Endothelial cell of umbilical vein (primary cell): ENCODE measurements around the gene CBFA2T3. TPM values are rescaled to one million over a fixed set of nuclear protein-coding genes. Genes with fewer than 3 reads are reported as not detected.

Source experiments
- BruUV-seq: library from RNA; stranded (reverse); fragments of 400-500 nt; replicated peaks from 2 replicates; lab custom pipeline; 2021; lab: Mats Ljungman, UMichigan
- CTCF ChIA-PET: fragments of 300-600, 350-600 bp; sonication (Branson Sonifier 250); formaldehyde crosslinking; loops from one replicate; lab custom pipeline; 2021; ENCODE audit warnings: antibody characterized with exemption, inconsistent platforms; lab: Charles Lee
- POLR2A ChIA-PET: fragments of 300-600, 350-600 bp; sonication (Branson Sonifier 250); formaldehyde crosslinking; loops from one replicate; lab custom pipeline; 2021; ENCODE audit warnings: antibody characterized with exemption, inconsistent platforms; lab: Charles Lee
- DNase-seq: peaks from one replicate; pipeline ENCODE4 v3.0.0-alpha.2; 2011; ENCODE audit warnings: low read depth, low spot score
- FAIRE-seq: peaks from 2 replicates; lab custom pipeline; 2011; peaks lifted over from hg19 to GRCh38; lab: Jason Lieb, UNC
- H2AFZ ChIP-seq: 2 replicates; pipeline ENCODE4 v1.6.0; 2012; ENCODE audit warnings: low read depth, low read length, control low read depth, inconsistent platforms
- H3K27ac ChIP-seq: 2 replicates; pipeline ENCODE4 v1.5.1; 2011; ENCODE audit warnings: low read depth, mild to moderate bottlenecking, control low read depth, low read length, moderate library complexity; ENCODE audit not compliant: insufficient read depth
- H3K27me3 ChIP-seq, 2 experiments: 2 replicates each; pipeline versions ENCODE4 v1.6.0 to v1.6.1; 2011; ENCODE audit warnings: low read length in 2 of 2, mixed read lengths in 1 of 2; ENCODE audit not compliant: control insufficient read depth in 2 of 2, insufficient read depth in 2 of 2
- H3K36me3 ChIP-seq, 2 experiments: 2 replicates in 1 of 2; 3 replicates in 1 of 2; pipeline ENCODE4 v1.5.1; 2011; ENCODE audit warnings: low read length in 2 of 2, mild to moderate bottlenecking in 1 of 2, moderate library complexity in 1 of 2; ENCODE audit not compliant: control insufficient read depth in 2 of 2, insufficient read depth in 2 of 2; ENCODE audit errors: extremely low read depth in 1 of 2
- H3K4me1 ChIP-seq: 3 replicates; pipeline ENCODE4 v1.5.1; 2011; ENCODE audit warnings: mild to moderate bottlenecking, low read length; ENCODE audit not compliant: control insufficient read depth, insufficient read depth; ENCODE audit errors: extremely low read depth
- H3K4me2 ChIP-seq: 2 replicates; pipeline ENCODE4 v1.6.1; 2011; ENCODE audit warnings: low read length, control low read depth, mixed read lengths; ENCODE audit not compliant: insufficient read depth
- H3K4me3 ChIP-seq, 3 experiments: fragments of 200-600 bp in 1 of 3; sonication (generic), shearing (Covaris generic) in 1 of 3; replicated peaks in 1 of 3; 2 replicates each; pipeline ENCODE4 v1.5.1; 2011 to 2016; ENCODE audit warnings: control low read depth in 3 of 3, low read length in 3 of 3, mild to moderate bottlenecking in 2 of 3, inconsistent platforms in 1 of 3, low read depth in 1 of 3, moderate library complexity in 1 of 3; ENCODE audit not compliant: insufficient read depth in 1 of 3
- H3K79me2 ChIP-seq: 2 replicates; pipeline ENCODE4 v1.6.0; 2012; ENCODE audit warnings: low read length, inconsistent platforms; ENCODE audit not compliant: control insufficient read depth, insufficient read depth
- H3K9ac ChIP-seq: replicated peaks from 2 replicates; pipeline ENCODE3; 2011; ENCODE audit warnings: low read length, control low read depth; ENCODE audit not compliant: insufficient read depth; ENCODE audit errors: extremely low read depth
- H3K9me1 ChIP-seq: replicated peaks from 3 replicates; pipeline ENCODE4 v1.6.0; 2011; ENCODE audit warnings: mild to moderate bottlenecking, low read length; ENCODE audit not compliant: control insufficient read depth, insufficient read depth; ENCODE audit errors: extremely low read depth
- H3K9me3 ChIP-seq: replicated peaks from 2 replicates; pipeline ENCODE4 v1.5.1; 2012; ENCODE audit warnings: low read length, inconsistent platforms; ENCODE audit not compliant: control insufficient read depth, insufficient read depth
- H4K20me1 ChIP-seq: replicated peaks from 2 replicates; pipeline ENCODE3; 2011; ENCODE audit warnings: mild to moderate bottlenecking, low read length; ENCODE audit not compliant: control insufficient read depth, insufficient read depth; ENCODE audit errors: extremely low read depth
- EZH2 ChIP-seq: IDR thresholded peaks from 2 replicates; pipeline ENCODE4 v1.6.1; 2012; ENCODE audit warnings: borderline replicate concordance, low read depth, mild to moderate bottlenecking, moderate library complexity, low read length, inconsistent platforms; ENCODE audit not compliant: severe bottlenecking
- FOS ChIP-seq: IDR thresholded peaks from 2 replicates; pipeline ENCODE4 v1.6.1; 2011; ENCODE audit warnings: mild to moderate bottlenecking, low read length, moderate library complexity, borderline replicate concordance; ENCODE audit not compliant: insufficient read depth
- GATA2 ChIP-seq: IDR thresholded peaks from 2 replicates; pipeline ENCODE4 v1.7.0; 2011; ENCODE audit warnings: low read depth, mild to moderate bottlenecking, moderate library complexity, mixed read lengths, low read length; ENCODE audit not compliant: insufficient read length, insufficient read depth
- JUN ChIP-seq: IDR thresholded peaks from 2 replicates; pipeline ENCODE4 v1.6.1; 2011; ENCODE audit warnings: borderline replicate concordance, low read depth; ENCODE audit not compliant: insufficient read length, insufficient read depth
- MAX ChIP-seq: IDR thresholded peaks from 2 replicates; pipeline ENCODE4 v1.6.1; 2011; ENCODE audit not compliant: insufficient read depth, insufficient read length
- MYC ChIP-seq: IDR thresholded peaks from one replicate; pipeline ENCODE4 v1.6.1; 2011; ENCODE audit warnings: mild to moderate bottlenecking, low read depth, low read length
- POLR2A ChIP-seq: IDR thresholded peaks from 2 replicates; pipeline ENCODE4 v1.6.1; 2012; ENCODE audit warnings: low read depth, mild to moderate bottlenecking, control low read depth, low read length
- POLR2AphosphoS5 ChIP-seq: IDR thresholded peaks from 2 replicates; pipeline ENCODE4 v1.6.1; 2012; ENCODE audit warnings: low read depth, mild to moderate bottlenecking, control low read depth, low read length, moderate library complexity; ENCODE audit not compliant: insufficient read depth
- dilution Hi-C: fragments of 300-500 bp; cut with MboI; formaldehyde crosslinking; loops from one replicate; pipeline ENCODE4 v1.15.0; 2019; ENCODE audit warnings: low sequenced_read_pairs; ENCODE audit not compliant: extremely low pct_ligation_motif_present
- intact Hi-C: fragments of 100-400 bp; cut with micrococcal nuclease; formaldehyde crosslinking; loops from one replicate; pipeline ENCODE4 v1.10.0; 2022
- polyA plus RNA-seq, 4 experiments: library from polyadenylated mRNA; depleted of rRNA in 3 of 4; stranded (reverse) in 3 of 4; unstranded in 1 of 4; fragments of >200 nt; gene quantifications; 2 replicates each; pipeline versions ENCODE4 v1.2.1 to v1.2.3, GENCODE V29; 2011 to 2012; ENCODE audit warnings: missing spikeins in 1 of 4
- total RNA-seq: library from RNA; stranded (reverse); gene quantifications from 2 replicates; pipeline ENCODE4 v1.2.3, GENCODE V29; 2021
- TF ChIP-seq, protein P1 (sequence below), 2 donors: IDR thresholded peaks; 1 replicate in 1 of 2; 2 replicates in 1 of 2; pipeline ENCODE4 v1.5.1; 2011; ENCODE audit warnings: low read length in 2 of 2, mild to moderate bottlenecking in 2 of 2, moderate library complexity in 2 of 2, control low read depth in 1 of 2, inconsistent platforms in 1 of 2, low read depth in 1 of 2; ENCODE audit not compliant: insufficient read depth in 1 of 2; ENCODE audit errors: extremely low read depth in 1 of 2

The CBFA2T3 gene
- total and polyA plus RNA-seq, 2 donors (not counting 3 experiments of a cell fraction or from before 2014, with no cell fraction given) = not detected

- DNase-seq (no peak), FAIRE-seq (no peak)
- H3K4me1 ChIP-seq = no peaks in the 10 kb centered on the region
- no peak overlapping the region for H3K4me2 ChIP-seq
- H3K9ac ChIP-seq = no peak overlapping the region
- no peak overlapping the region for H3K27ac ChIP-seq
- H2AFZ ChIP-seq = no peak overlapping the region
- H3K9me1 ChIP-seq = no peaks in the 10 kb centered on the region
- BruUV-seq = no TSS peak
- H3K4me3 ChIP-seq = no peak overlapping the region
- CTCF ChIA-PET = no interaction called here
- TF ChIP-seq EZH2 (no peak), FOS (no peak), JUN (no peak), POLR2A (no peak), MYC (no peak), POLR2AphosphoS5 (no peak), GATA2 (no peak), MAX (no peak)
- TF ChIP-seq, protein P1, sequence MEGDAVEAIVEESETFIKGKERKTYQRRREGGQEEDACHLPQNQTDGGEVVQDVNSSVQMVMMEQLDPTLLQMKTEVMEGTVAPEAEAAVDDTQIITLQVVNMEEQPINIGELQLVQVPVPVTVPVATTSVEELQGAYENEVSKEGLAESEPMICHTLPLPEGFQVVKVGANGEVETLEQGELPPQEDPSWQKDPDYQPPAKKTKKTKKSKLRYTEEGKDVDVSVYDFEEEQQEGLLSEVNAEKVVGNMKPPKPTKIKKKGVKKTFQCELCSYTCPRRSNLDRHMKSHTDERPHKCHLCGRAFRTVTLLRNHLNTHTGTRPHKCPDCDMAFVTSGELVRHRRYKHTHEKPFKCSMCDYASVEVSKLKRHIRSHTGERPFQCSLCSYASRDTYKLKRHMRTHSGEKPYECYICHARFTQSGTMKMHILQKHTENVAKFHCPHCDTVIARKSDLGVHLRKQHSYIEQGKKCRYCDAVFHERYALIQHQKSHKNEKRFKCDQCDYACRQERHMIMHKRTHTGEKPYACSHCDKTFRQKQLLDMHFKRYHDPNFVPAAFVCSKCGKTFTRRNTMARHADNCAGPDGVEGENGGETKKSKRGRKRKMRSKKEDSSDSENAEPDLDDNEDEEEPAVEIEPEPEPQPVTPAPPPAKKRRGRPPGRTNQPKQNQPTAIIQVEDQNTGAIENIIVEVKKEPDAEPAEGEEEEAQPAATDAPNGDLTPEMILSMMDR (IDR thresholded peaks at IDR 0.05; ENCODE audit: extremely low read depth in 1 of 2, insufficient read depth in 1 of 2, low read depth in 1 of 2, low read length in 2 of 2) = no peak
- H3K36me3 ChIP-seq = no peaks in the 10 kb centered on the region
- no peaks in the 10 kb centered on the region for H3K79me2 ChIP-seq
- no peaks in the 10 kb centered on the region for H4K20me1 ChIP-seq
- peaks cover 32 to 45% of the 10 kb centered on the region in 2 experiments for H3K27me3 ChIP-seq
- POLR2A ChIA-PET = no interaction called here
- H3K9me3 ChIP-seq = no peaks in the 10 kb centered on the region
- dilution Hi-C loops = no loop called here
- intact Hi-C loops = no loop called here
Measured at GRCh38 chr16:88938777-88939244, 38.2 kb downstream of the CBFA2T3 start.
